GM12878 (cell line): Measurements from ENCODE around the gene MED25. TPM values are rescaled to one million over a fixed set of nuclear protein-coding genes. Genes with fewer than 3 reads are reported as not detected.
A peak's percentile ranks its signal among the peaks of the same experiment; 100 is the strongest.

Experiments used
- ATAC-seq: fragments of 200-7000 bp; cut with Tn5 transposase; 3 replicates; pipeline ENCODE4 v1.9.1; 2020; ENCODE audit warnings: mild to moderate bottlenecking, moderate library complexity
- BruUV-seq: library from RNA; stranded (reverse); fragments of 400-500 nt; replicated peaks from 2 replicates; lab custom pipeline; 2021; lab: Mats Ljungman, UMichigan
- CTCF ChIA-PET: fragments of 300-600 bp; sonication (Branson Sonifier 250); formaldehyde crosslinking; extraction: SDS; loops from one replicate; lab custom pipeline; 2021; ENCODE audit warnings: inconsistent platforms; lab: Yijun Ruan, JAX
- POLR2A ChIA-PET: fragments of 350-600 bp; formaldehyde crosslinking; extraction: SDS; loops from one replicate; lab custom pipeline; 2021; ENCODE audit warnings: inconsistent platforms; lab: Charles Lee
- RAD21 ChIA-PET: fragments of 300-600 bp; sonication (Branson Sonifier 250); formaldehyde crosslinking; loops from one replicate; lab custom pipeline; 2023; ENCODE audit warnings: antibody characterized with exemption; ENCODE audit not compliant: unreplicated experiment; lab: Charles Lee
- SMC1A ChIA-PET: fragments of 300-600 bp; sonication (Branson Sonifier 250); formaldehyde crosslinking; loops from one replicate; lab custom pipeline; 2023; ENCODE audit not compliant: unreplicated experiment, uncharacterized antibody; lab: Charles Lee
- DNase-seq: peaks from one replicate; pipeline ENCODE4 v3.0.0-alpha.2; 2011; ENCODE audit warnings: low read depth, low spot score
- FAIRE-seq: peaks from 3 replicates; lab custom pipeline; 2011; peaks lifted over from hg19 to GRCh38; lab: Jason Lieb, UNC
- H2AFZ ChIP-seq: 2 replicates; pipeline ENCODE4 v1.6.0; 2011; ENCODE audit warnings: low read depth, low read length, control low read depth; ENCODE audit not compliant: control insufficient read depth
- H3K27ac ChIP-seq: 2 replicates; pipeline ENCODE4 v1.5.1; 2011; ENCODE audit warnings: control low read depth; ENCODE audit not compliant: control insufficient read depth, insufficient read depth
- H3K27me3 ChIP-seq, 2 experiments: replicated peaks in 1 of 2; 2 replicates each; pipeline versions ENCODE4 v1.6.0 to v1.6.1; 2011; ENCODE audit warnings: low read length in 1 of 2; ENCODE audit not compliant: control insufficient read depth in 2 of 2, insufficient read depth in 2 of 2
- H3K36me3 ChIP-seq, 2 experiments: 2 replicates each; pipeline ENCODE4 v1.5.1; 2011; ENCODE audit warnings: low read length in 1 of 2; ENCODE audit not compliant: control insufficient read depth in 2 of 2, insufficient read depth in 2 of 2
- H3K4me1 ChIP-seq: 2 replicates; pipeline ENCODE4 v1.6.1; 2011; ENCODE audit warnings: mild to moderate bottlenecking, low read length, moderate library complexity, mixed read lengths; ENCODE audit not compliant: control insufficient read depth, insufficient read depth
- H3K4me2 ChIP-seq: 2 replicates; pipeline ENCODE4 v1.6.0; 2011; ENCODE audit warnings: control low read depth; ENCODE audit not compliant: control insufficient read depth, insufficient read depth
- H3K4me3 ChIP-seq: fragments of 200-600 bp; sonication (generic); 2 replicates; pipeline ENCODE4 v1.5.1; 2016
- H3K79me2 ChIP-seq: 2 replicates; pipeline ENCODE4 v1.6.0; 2011; ENCODE audit warnings: low read length; ENCODE audit not compliant: control insufficient read depth, insufficient read depth
- H3K9ac ChIP-seq: 2 replicates; pipeline ENCODE4 v1.8.0; 2011; ENCODE audit warnings: low read length, control low read depth, mixed read lengths; ENCODE audit not compliant: control insufficient read depth, insufficient read depth
- H3K9me3 ChIP-seq: replicated peaks from 3 replicates; pipeline ENCODE4 v1.5.1; 2011; ENCODE audit warnings: mild to moderate bottlenecking, low read length; ENCODE audit not compliant: control insufficient read depth, insufficient read depth
- H4K20me1 ChIP-seq: 2 replicates; pipeline ENCODE4 v1.6.0; 2011; ENCODE audit not compliant: control insufficient read depth, insufficient read depth
- FOXK2 ChIP-seq: fragments of 450-650 bp; IDR thresholded peaks from 2 replicates; pipeline ENCODE4 v1.6.1; 2017; ENCODE audit warnings: mild to moderate bottlenecking, moderate library complexity
- MEF2B ChIP-seq: fragments of 450-650 bp; IDR thresholded peaks from 2 replicates; pipeline ENCODE4 v1.6.1; 2018; ENCODE audit warnings: mild to moderate bottlenecking, moderate library complexity; ENCODE audit not compliant: partially characterized antibody, poor library complexity, severe bottlenecking
- TCF3 ChIP-seq: IDR thresholded peaks from 2 replicates; pipeline ENCODE4 v1.6.1; 2012; ENCODE audit warnings: low read depth, mild to moderate bottlenecking, low read length, borderline replicate concordance; ENCODE audit not compliant: insufficient read depth
- YY1 ChIP-seq: IDR thresholded peaks from 2 replicates; pipeline ENCODE4 v1.6.1; 2011; ENCODE audit warnings: low read depth, mild to moderate bottlenecking, low read length
- WGBS: methylation state at CpG from one replicate; pipeline ENCODE4 v1.1.6; 2016; ENCODE audit warnings: low lambda C conversion rate; ENCODE audit not compliant: insufficient replicate concordance, insufficient coverage; ENCODE audit errors: missing lambda C conversion rate; 5-methylcytosine and 5-hydroxymethylcytosine counted together
- in situ Hi-C: fragments of 300-500 bp; cut with MboI; formaldehyde crosslinking; loops from 9 replicates; pipeline ENCODE4 v1.14.3; 2018; ENCODE audit warnings: mixed read lengths
- intact Hi-C: fragments of 100-400 bp; cut with micrococcal nuclease; formaldehyde crosslinking; loops from one replicate; pipeline ENCODE4 v1.14.2; 2022; ENCODE audit not compliant: unreplicated experiment
- polyA plus RNA-seq, 11 experiments: library from polyadenylated mRNA; depleted of rRNA in 4 of 11; unstranded in 6 of 11; stranded (reverse) in 5 of 11; fragments of >200 nt; fragmentation: Nextera tagmentation in 4 of 11; fragmentation: Illumina TruSeq in 1 of 11; extraction: Ambion mirVana in 4 of 11; extraction: Trizol in 1 of 11; gene quantifications; 1 replicate in 1 of 11; 2 replicates in 10 of 11; pipeline versions ENCODE4 v1.2.1 to v1.2.3, GENCODE V29; 2011 to 2016; ENCODE audit warnings: inconsistent platforms in 2 of 11, missing spikeins in 2 of 11, low read depth in 1 of 11
- total RNA-seq, 4 experiments: library from RNA; depleted of rRNA in 3 of 4; stranded (reverse); fragments of >200 nt in 3 of 4; fragmentation: Illumina TruSeq in 1 of 4; extraction: Trizol in 1 of 4; gene quantifications; 2 replicates each; pipeline versions ENCODE4 v1.2.1 to v1.2.3, GENCODE V29; 2013 to 2021
- TF ChIP-seq, protein P1 (sequence below): fragments of 450-650 bp; IDR thresholded peaks from 2 replicates; pipeline ENCODE4 v1.6.1; 2017; ENCODE audit warnings: low read depth, mild to moderate bottlenecking, moderate library complexity

MED25 gene
- total and polyA plus RNA-seq, 10 of the 15 experiments (the other 5 are each of a cell fraction or from before 2014, with no cell fraction given): 3.5 to 53.9 (median 17.1) TPM

DNA sequence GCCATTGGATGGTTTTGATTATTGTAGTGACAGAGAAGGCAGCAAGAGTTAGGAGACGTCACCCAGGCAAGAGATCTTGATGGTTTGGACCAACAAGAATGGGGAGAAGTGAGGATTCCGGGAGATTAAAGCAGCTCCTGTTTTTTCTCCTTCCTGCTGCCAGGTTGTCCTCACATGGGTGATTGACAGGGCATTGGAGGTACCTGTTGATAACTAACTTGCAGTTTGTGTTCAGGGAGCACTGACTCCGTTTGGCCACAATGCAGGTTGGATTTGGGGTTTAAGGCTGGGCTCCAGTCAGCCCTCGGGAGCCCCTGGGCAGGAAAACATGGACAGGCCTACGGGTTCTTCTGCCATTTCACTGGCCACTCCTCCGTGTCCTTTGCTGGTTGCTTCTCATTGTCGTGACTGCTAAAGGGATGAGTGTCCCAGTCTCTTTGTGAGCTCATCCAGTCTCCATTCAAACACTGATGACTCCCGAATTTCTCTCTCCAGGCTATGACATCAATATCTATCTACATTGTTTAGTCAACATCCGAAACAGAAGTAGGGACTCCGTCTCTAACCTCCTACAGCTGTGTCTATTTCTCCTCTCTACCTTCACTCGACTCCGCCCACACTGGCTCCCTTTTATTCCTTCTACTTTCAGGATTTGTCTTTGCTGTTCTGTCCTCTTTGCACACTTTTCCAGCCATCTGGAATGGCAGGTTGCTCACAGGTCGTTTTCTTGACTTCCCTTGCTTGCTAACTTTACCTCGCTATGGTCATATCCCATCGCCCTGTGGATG lies 31.5 kb downstream of the MED25 start (continued):
- TF ChIP-seq, protein P1, sequence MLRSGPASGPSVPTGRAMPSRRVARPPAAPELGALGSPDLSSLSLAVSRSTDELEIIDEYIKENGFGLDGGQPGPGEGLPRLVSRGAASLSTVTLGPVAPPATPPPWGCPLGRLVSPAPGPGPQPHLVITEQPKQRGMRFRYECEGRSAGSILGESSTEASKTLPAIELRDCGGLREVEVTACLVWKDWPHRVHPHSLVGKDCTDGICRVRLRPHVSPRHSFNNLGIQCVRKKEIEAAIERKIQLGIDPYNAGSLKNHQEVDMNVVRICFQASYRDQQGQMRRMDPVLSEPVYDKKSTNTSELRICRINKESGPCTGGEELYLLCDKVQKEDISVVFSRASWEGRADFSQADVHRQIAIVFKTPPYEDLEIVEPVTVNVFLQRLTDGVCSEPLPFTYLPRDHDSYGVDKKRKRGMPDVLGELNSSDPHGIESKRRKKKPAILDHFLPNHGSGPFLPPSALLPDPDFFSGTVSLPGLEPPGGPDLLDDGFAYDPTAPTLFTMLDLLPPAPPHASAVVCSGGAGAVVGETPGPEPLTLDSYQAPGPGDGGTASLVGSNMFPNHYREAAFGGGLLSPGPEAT: no peak
- TF ChIP-seq FOXK2 (no peak), YY1 (no peak), MEF2B (no peak)

DNA sequence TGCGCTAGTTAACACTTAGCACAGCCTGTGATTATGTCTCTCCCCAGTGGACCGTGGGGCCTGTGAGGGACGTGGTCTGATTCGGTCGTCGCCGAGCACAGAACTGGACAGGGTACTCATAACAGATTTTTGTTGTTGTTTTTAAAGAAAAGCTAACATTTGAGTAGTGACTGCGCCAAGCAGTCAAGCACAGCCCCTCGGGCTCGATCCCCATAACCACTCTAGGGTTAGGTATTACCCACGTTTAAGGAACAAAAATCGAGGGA lies 32.1 kb downstream of the MED25 start:
- ChIA-PET CTCF (interaction anchor here (0.7 to 2.1 kb wide), 4 partner anchors 13 to 62 kb away, joined by 3 to 6 read pairs (median 4); partner anchors contain the start of gene PNKP), POLR2A (interaction anchor here (0.6 to 2.4 kb wide), 11 partner anchors 17 to 210 kb away, joined by 3 to 25 read pairs (median 4); partner anchors contain the start of genes AKT1S1, FUZ, MED25 and RRAS), RAD21 (interaction anchor here (0.9 to 1.5 kb wide), 5 partner anchors 14 to 38 kb away, joined by 3 to 9 read pairs (median 4); partner anchors contain the start of genes FUZ and PNKP), SMC1A (interaction anchor here (0.8 to 1.8 kb wide), 5 partner anchors 19 to 84 kb away, joined by 3 to 5 read pairs (median 4); partner anchors contain the start of gene MED25)
- FAIRE-seq (no peak), DNase-seq (no peak), ATAC-seq (no peak)
- in situ Hi-C loops: no loop called here
- BruUV-seq: no TSS peak
- Histone ChIP-seq H3K36me3 (peaks cover 0 to 1% of the 10 kb centered on the region in 2 experiments; a peak in 1 of 4 replicates), H3K9me3 (peaks cover 5% of the 10 kb centered on the region; the same call in 2 of the 3 replicates), H3K4me2 (peak overlapping the region; percentile 64), H3K27ac (no peak overlapping the region), H2AFZ (peak overlapping the region; percentile 35; the same call in 1 of the 2 replicates), H3K27me3 (no peaks in the 10 kb centered on the region), H4K20me1 (no peaks in the 10 kb centered on the region), H3K79me2 (peaks cover 6% of the 10 kb centered on the region), H3K4me3 (peak overlapping the region; percentile 71; the same call in 1 of the 2 replicates), H3K4me1 (peaks cover 26% of the 10 kb centered on the region), H3K9ac (no peak overlapping the region)
- WGBS: 77% methylated on average over 12 of the region's 12 CpGs
- intact Hi-C loops: loop anchor here (2.0 kb wide), 2 partner anchors 27 to 37 kb away; partner anchors contain the start of genes AKT1S1, FUZ and TBC1D17
- TF ChIP-seq TCF3: no peak
